ENCODE results near the gene HERC4.
"Not testable (repeated sequence)": the region's sequence is repeated elsewhere in the genome, so short reads cannot be mapped to it uniquely, and the experiment has no call there.

Gene HERC4

DNA sequence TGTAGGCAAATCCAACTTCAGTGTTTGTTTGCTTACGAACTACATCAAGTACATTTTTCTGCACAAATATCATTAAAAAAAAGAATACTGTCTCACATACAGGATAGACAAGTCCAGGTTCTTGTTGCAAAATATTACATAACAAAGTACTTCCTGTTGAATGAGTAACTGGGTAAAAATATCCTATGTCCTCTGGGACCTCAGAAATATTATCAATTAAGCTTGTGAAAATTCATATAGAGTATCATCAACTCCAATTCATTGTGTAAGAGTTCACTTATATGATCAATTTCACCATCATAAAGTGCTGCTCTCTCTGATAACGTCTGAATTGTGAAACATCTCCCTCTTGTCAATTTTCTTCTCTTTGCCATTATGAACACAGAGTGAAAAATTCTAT lies 22.6 kb downstream of the HERC4 start:
- in situ Hi-C loops (cut with MboI; ENCODE audit: low sequenced_read_pairs): no loop called here

- in situ Hi-C loops (cut with MboI; ENCODE audit: low sequenced_read_pairs): no loop called here
Observed at GRCh38 chr10:68049289-68050078, 25.6 kb downstream of the HERC4 start.

GRCh38 chr10:68047554-68048327 lies 27.3 kb downstream of the HERC4 start:
- in situ Hi-C loops (cut with MboI; ENCODE audit: low sequenced_read_pairs): no loop called here

DNA sequence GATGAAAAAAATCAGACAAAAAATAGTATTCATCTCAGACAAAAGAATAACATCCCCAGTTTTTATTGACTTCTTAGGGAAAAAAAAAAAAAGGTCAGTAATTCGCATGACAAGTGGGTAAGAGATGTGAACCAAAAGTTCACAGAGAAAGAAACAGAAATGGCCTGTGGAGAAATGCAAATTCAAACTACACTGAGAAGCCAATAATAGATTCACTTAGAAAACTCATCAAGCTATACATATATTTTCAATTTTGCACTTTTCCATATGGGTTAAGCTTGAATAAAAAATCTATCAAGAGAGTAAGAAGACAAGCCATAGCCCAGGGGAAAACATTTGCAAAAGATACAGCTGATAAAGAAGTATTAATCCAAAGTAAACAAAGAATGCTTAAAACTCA lies 28.0 kb downstream of the HERC4 start:
- in situ Hi-C loops (cut with MboI; ENCODE audit: low sequenced_read_pairs): no loop called here

DNA sequence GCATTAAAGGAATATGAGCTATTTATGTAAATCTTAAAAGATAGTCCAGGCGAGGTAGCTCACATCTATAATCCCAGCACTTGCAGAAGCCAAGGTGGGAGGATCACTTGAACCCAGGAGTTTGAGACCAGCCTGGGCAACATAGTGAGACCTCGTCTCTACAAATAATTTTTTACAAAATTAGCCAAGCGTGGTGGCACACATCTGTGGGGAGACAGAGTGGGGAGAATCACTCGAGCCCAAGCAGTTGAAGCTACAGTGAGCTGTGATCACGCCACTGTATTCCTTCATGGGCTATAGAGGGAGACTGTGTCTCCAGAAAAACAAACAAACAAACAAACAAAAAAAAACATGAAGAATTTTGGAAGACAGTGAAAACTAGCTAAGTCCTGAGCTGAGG lies 28.4 kb downstream of the HERC4 start:
- in situ Hi-C loops (cut with MboI; ENCODE audit: low sequenced_read_pairs): no loop called here

GRCh38 chr10:68043030-68043429 lies 32.1 kb downstream of the HERC4 start:
- in situ Hi-C loops (cut with MboI; ENCODE audit: low sequenced_read_pairs): no loop called here

- in situ Hi-C loops (cut with MboI; ENCODE audit: low sequenced_read_pairs): no loop called here
Observed at GRCh38 chr10:68032113-68032512, 43.0 kb downstream of the HERC4 start.

- in situ Hi-C loops (cut with MboI; ENCODE audit: low sequenced_read_pairs): no loop called here
Observed at GRCh38 chr10:68027429-68027828, 47.7 kb downstream of the HERC4 start.

GRCh38 chr10:68023292-68023691 lies 51.8 kb downstream of the HERC4 start:
- in situ Hi-C loops (cut with MboI; ENCODE audit: low sequenced_read_pairs): no loop called here

DNA sequence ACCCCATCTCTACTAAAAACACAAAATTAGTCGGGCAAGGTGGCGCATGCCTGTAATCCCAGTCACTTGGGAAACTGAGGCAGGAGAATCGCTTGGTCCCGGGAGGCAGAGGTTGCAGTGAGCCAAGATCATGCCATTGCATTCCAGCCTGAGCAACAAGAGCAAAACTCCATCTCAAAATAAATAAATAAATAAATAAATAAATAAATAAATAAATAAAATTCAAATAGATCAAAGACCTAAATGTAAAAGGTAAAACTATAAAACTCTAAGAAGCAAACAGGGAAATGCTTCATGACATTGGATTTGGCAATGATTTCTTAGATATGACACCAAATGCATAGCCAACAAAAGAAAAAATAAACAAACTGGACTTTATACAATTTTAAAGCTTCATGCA lies 52.8 kb downstream of the HERC4 start:
- in situ Hi-C loops (cut with MboI; ENCODE audit: low sequenced_read_pairs): not testable (repeated sequence)

GRCh38 chr10:68016519-68016918 lies 58.6 kb downstream of the HERC4 start:
- in situ Hi-C loops (cut with MboI; ENCODE audit: low sequenced_read_pairs): not testable (repeated sequence)

DNA sequence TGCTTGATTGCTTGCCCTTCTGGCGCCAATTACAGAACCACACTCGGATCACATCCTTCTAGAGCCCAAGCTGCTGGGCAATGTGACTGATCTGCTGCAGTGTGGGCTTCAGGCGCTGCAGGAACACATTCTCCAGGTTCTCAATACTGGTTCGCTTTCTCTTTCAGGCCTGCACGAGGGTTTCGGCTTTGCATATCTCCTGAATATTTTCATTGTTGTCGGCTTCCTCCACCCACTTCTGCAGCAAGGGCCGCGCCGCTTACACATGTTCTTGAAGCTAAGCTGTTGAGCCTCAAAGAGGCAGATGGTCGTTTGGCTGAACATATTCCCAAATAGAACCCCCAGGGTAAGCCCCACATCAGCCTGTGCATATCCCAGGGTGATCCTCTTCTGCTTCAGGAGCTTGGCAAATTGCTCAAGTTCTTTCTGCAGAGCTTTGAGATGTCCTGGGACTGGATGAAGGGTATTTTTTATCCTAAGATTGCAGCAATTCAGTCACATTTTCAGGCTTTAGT lies 64.6 kb downstream of the HERC4 start:
- in situ Hi-C loops (cut with MboI; ENCODE audit: low sequenced_read_pairs): no loop called here

DNA sequence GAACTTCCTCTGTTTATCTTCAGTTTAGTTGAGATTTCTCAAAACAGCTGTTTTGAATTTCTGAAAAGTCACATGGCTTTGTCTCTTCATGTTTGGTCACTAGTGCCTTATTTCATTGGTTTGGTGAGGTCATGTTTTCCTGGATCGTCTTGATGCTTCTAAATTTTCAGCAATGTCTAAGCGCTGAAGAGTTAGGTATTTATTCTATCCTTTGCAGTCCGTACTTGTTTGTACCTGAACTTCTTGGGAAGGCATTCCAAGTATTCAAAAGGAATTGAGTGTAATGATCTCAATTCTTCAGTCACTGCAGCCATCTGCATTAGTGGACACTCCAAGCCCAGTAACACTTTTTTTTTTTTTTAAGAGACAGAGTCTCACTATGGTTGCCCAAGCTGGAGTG lies 67.7 kb downstream of the HERC4 start:
- in situ Hi-C loops (cut with MboI; ENCODE audit: low sequenced_read_pairs): no loop called here

GRCh38 chr10:68001539-68001938 lies 73.5 kb downstream of the HERC4 start:
- in situ Hi-C loops (cut with MboI; ENCODE audit: low sequenced_read_pairs): no loop called here

GRCh38 chr10:68001000-68001399 lies 74.1 kb downstream of the HERC4 start:
- in situ Hi-C loops (cut with MboI; ENCODE audit: low sequenced_read_pairs): no loop called here

DNA sequence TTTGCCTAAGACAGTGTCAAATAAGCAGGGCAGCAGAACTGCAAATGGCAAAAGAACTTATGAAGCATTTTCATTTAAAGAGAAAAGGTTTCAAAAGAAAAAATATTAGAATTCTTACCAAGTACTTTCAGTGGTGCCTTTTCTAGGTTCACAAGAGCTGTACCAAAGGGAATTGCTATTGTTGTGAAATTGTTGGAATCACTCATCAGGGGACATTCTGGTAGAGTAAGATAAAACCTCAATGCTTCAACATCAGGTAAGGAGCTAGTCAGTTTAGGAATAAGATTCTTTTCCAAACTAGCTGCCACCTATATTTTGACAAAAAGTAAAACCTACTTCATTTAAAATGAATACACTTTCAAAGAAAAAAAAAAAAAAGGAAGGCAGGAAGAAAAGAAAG lies 85.0 kb downstream of the HERC4 start:
- in situ Hi-C loops (cut with MboI; ENCODE audit: low sequenced_read_pairs): no loop called here

DNA sequence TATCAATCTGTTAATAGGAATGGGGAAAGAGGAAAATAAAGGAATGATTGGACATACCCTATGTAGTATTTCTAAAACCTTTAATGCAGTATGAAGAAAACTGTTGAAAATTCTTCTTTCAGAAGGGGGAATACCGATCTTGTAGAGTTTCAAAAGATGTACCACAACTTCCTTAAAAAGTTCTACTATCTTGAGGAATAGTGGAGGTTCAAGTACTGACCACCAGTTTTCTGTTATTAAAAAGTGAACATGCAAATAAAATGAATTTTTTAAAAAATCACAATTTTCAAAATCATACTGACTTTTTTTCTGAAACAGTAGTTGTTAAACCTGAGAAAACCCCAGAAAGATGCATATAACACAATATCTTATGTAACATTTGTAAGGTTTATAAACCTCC lies 86.5 kb downstream of the HERC4 start:
- in situ Hi-C loops (cut with MboI; ENCODE audit: low sequenced_read_pairs): no loop called here

- in situ Hi-C loops (cut with MboI; ENCODE audit: low sequenced_read_pairs): not testable (repeated sequence)
Observed at GRCh38 chr10:67982603-67983002, 92.5 kb downstream of the HERC4 start.

GRCh38 chr10:67978749-67979148 lies 96.3 kb downstream of the HERC4 start:
- in situ Hi-C loops (cut with MboI; ENCODE audit: low sequenced_read_pairs): no loop called here

GRCh38 chr10:67977251-67977650 lies 97.8 kb downstream of the HERC4 start:
- in situ Hi-C loops (cut with MboI; ENCODE audit: low sequenced_read_pairs): no loop called here

DNA sequence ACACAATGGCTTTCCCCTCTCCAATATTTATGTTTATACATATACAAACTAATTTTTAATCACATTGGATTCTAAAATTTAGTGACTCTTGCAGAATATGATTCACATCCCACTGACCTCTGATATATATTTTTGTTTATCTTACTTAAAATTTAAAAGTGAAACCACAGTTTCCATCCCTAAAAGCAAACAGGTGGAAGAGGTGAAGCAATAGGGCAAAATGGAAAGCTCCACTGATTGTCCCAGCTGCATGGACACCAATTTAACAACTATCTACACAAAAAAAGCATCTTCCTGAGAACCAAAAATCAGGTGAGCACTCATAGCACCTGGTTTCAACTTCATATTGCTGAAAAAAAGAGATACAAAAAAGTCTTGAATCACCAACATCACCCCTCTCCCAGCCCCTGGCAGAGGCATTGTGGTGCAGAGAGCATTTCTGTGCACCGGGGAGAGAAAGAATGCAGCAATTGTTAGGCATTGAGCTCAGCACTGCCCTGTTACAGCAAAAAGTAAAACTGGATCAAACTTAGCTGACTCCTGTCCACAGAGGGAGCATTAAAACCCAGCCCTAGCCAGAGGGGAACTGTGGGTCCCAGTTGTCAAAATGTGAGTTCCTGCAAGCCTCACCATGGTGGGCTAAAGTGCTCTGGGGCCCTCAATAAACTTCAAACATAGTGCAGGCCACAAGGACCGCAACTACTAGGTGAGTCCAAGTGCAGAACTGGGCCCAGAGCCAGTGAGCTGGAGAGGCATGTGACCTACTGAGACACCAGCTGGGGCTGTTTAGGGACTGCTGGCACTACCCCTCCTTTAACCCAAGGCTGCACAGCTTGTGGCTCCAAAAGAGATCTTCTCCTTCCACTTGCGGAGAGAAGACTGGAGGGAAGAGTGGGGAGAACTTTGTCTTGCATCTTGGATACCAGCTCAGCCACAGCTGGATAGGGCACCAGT lies 98.5 kb downstream of the HERC4 start:
- in situ Hi-C loops (cut with MboI; ENCODE audit: low sequenced_read_pairs): no loop called here
